ENCODE measurements around the gene ANKRD17.

GRCh38 chr4:73257651-73258435, 755 bp downstream of the ANKRD17 start:
- TF ChIP-seq EZH2 (IDR thresholded peaks at IDR 0.05; ENCODE audit: borderline replicate concordance, low read length) (no peak), CTCF (IDR thresholded peaks at IDR 0.05; ENCODE audit: low read length) (no peak)

Measured in OCI-LY1 (cell line).